Diencephalon (tissue), 1 donor: ENCODE results near the gene CLDND2. TPM values are rescaled to one million over a fixed set of nuclear protein-coding genes. Genes with fewer than 3 reads are reported as not detected.

Source experiments
- total RNA-seq: library from RNA; depleted of rRNA; stranded (reverse); fragments of >200 nt; gene quantifications from one replicate; pipeline ENCODE4 v1.2.3, GENCODE V29; 2014

CLDND2 gene
- total RNA-seq, result not detected

GRCh38 chr19:51368366-51369282, at the start of gene CLDND2:
CLDND2 (minus strand) TSS chr19:51369003; CDS start chr19:51368577, 426 bp downstream.

GRCh38 chr19:51417107-51417809, 48.5 kb upstream of the CLDND2 start, which contains the start of gene SIGLEC10:
SIGLEC10 (minus strand) TSS chr19:51417642; CDS start chr19:51417581, 61 bp downstream.

GRCh38 chr19:51387924-51388389, 19.2 kb upstream of the CLDND2 start, which contains the start of gene LIM2:
LIM2 (minus strand) TSS chr19:51387974; CDS start chr19:51387443, 531 bp downstream.

GRCh38 chr19:51372649-51373504, 4.1 kb upstream of the CLDND2 start, which contains the start of gene NKG7:
NKG7 (minus strand) TSS chr19:51372654; CDS start chr19:51372535, 119 bp downstream.

GRCh38 chr19:51365965-51366388, 2.8 kb downstream of the CLDND2 start, which contains the start of gene ETFB:
ETFB (minus strand) TSS chr19:51366388; CDS start chr19:51366326, 62 bp downstream.

GRCh38 chr19:51341976-51342580, 26.7 kb downstream of the CLDND2 start, which contains the start of gene VSIG10L:
VSIG10L (minus strand) TSS chr19:51342139; CDS start chr19:51342124, 15 bp downstream.

Other genes starting within 250 kb of the CLDND2 start
- gene SIGLEC9, start 244.1 kb downstream of the CLDND2 start, total RNA-seq, result 0.69 TPM
- gene SIGLEC7, start 226.7 kb downstream of the CLDND2 start, total RNA-seq, result 0.46 TPM
- gene CD33, start 143.9 kb downstream of the CLDND2 start, total RNA-seq, result 0.23 TPM
- gene SIGLECL1, start 117.9 kb downstream of the CLDND2 start, total RNA-seq, result not detected
- 9.5 TPM for gene IGLON5, start 57.4 kb downstream of the CLDND2 start, total RNA-seq
- gene VSIG10L, start 26.9 kb downstream of the CLDND2 start, total RNA-seq, result 1.6 TPM
- gene ETFB, start 2.6 kb downstream of the CLDND2 start, total RNA-seq, result 54.9 TPM
- 0.46 TPM for gene NKG7, start 3.7 kb upstream of the CLDND2 start, total RNA-seq
- not detected for gene LIM2, start 19.0 kb upstream of the CLDND2 start, total RNA-seq
- not detected for gene C19orf84, start 21.6 kb upstream of the CLDND2 start, total RNA-seq
- gene SIGLEC10, start 48.6 kb upstream of the CLDND2 start, total RNA-seq, result 3.0 TPM
- 2.3 TPM for gene SIGLEC8, start 89.5 kb upstream of the CLDND2 start, total RNA-seq
- not detected for gene CEACAM18, start 109.5 kb upstream of the CLDND2 start, total RNA-seq
- not detected for gene SIGLEC12, start 132.8 kb upstream of the CLDND2 start, total RNA-seq
- not detected for gene SIGLEC6, start 162.7 kb upstream of the CLDND2 start, total RNA-seq
- 9.9 TPM for gene ZNF175, start 202.3 kb upstream of the CLDND2 start, total RNA-seq